ENCODE results near the gene TBCE.
"Not testable (repeated sequence)": the region's sequence is repeated elsewhere in the genome, so short reads cannot be mapped to it uniquely, and the experiment has no call there.

Gene TBCE

DNA sequence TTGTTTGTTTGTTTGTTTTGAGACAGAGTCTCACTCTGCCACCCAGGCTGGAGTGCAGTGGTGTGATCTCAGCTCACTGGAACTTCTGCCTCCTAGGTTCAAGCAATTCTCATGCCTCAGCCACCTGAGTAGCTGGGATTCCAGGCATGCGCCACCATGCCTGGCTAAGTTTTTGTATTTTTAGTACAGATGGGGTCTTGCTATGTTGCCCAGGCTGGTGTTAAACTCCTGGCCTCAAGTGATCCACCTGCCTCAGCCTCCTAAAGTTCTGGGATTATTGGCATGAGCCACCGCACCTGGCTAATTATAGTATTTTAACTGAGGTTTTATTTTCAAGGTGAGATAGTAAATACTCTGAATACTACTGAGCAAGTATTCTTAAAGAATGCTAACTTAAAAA is 102.7 kb downstream of the TBCE start:
- not testable (repeated sequence) for H3K27me3 Mint-ChIP-seq (ENCODE audit: low read depth); H3K9me3 Mint-ChIP-seq

GRCh38 chr1:235470741-235471439 is 103.7 kb downstream of the TBCE start:
- Mint-ChIP-seq H3K9me3 (no peaks in the 10 kb centered on the region), H3K27ac (no peak overlapping the region), H3K4me1 (ENCODE audit: low read depth) (no peaks in the 10 kb centered on the region), H3K4me3 (no peak overlapping the region), H3K36me3 (ENCODE audit: low read depth) (peaks cover 3% of the 10 kb centered on the region), H3K27me3 (ENCODE audit: low read depth) (no peaks in the 10 kb centered on the region)

More for the DNA sequence above, 102.7 kb downstream of the TBCE start:
- H3K4me1 Mint-ChIP-seq (ENCODE audit: low read depth); H3K36me3 Mint-ChIP-seq (ENCODE audit: low read depth); H3K4me3 Mint-ChIP-seq; H3K27ac Mint-ChIP-seq: not testable (repeated sequence)

DNA sequence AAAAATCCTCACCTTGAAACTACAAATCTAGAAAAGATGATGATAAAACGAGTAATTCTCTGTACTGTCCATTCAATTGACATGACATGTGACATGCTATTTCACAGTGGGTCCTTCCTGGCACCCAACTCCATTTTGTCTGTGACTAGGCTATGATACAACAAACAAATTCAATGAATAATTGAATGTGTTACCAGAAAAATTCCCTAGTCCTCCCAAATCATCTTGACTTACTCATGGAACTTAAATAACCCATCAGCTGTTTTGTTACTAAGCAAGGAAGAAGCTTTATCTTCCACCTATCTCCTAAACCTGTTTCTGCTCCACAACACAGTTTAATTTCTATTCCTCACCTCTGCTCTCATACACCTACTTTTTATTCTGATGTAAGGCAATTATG is 106.6 kb downstream of the TBCE start:
- Mint-ChIP-seq H3K4me1 (ENCODE audit: low read depth) (no peaks in the 10 kb centered on the region), H3K4me3 (no peak overlapping the region), H3K36me3 (ENCODE audit: low read depth) (peaks cover 5% of the 10 kb centered on the region), H3K27ac (no peak overlapping the region), H3K27me3 (ENCODE audit: low read depth) (no peaks in the 10 kb centered on the region), H3K9me3 (no peaks in the 10 kb centered on the region)

DNA sequence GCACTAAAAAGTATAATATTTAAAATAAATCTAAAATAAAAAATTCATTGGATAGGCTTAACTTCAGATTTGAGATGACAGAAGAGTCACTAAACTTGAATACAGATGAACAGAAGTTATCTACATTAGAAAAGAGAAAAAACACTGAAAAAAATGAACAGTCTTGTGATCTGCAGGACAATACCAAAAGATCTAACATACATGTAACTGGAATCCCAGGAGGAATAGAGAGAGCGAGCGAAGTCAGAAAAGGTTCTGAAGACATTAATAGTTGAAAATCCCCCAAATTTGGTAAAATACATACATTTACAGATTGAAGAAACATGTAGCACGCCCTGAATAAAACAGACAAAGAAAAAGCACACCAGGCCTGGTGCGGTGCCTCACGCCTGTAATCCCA is 115.9 kb downstream of the TBCE start:
- Mint-ChIP-seq H3K27me3 (ENCODE audit: low read depth) (no peaks in the 10 kb centered on the region), H3K27ac (no peak overlapping the region), H3K9me3 (no peaks in the 10 kb centered on the region), H3K4me3 (no peak overlapping the region), H3K4me1 (ENCODE audit: low read depth) (no peaks in the 10 kb centered on the region), H3K36me3 (ENCODE audit: low read depth) (peaks cover 14% of the 10 kb centered on the region)

GRCh38 chr1:235485558-235485957 is 118.3 kb downstream of the TBCE start:
- Mint-ChIP-seq H3K9me3 (no peaks in the 10 kb centered on the region), H3K4me3 (no peak overlapping the region), H3K27me3 (ENCODE audit: low read depth) (no peaks in the 10 kb centered on the region), H3K36me3 (ENCODE audit: low read depth) (peaks cover 10% of the 10 kb centered on the region), H3K27ac (no peak overlapping the region), H3K4me1 (ENCODE audit: low read depth) (no peaks in the 10 kb centered on the region)

- Mint-ChIP-seq H3K4me1 (ENCODE audit: low read depth) (no peaks in the 10 kb centered on the region), H3K27ac (no peak overlapping the region), H3K4me3 (no peak overlapping the region), H3K36me3 (ENCODE audit: low read depth) (peaks cover 7% of the 10 kb centered on the region), H3K27me3 (ENCODE audit: low read depth) (no peaks in the 10 kb centered on the region), H3K9me3 (no peaks in the 10 kb centered on the region)
These were observed 119.1 kb downstream of the TBCE start for GRCh38 chr1:235486321-235486720.

DNA sequence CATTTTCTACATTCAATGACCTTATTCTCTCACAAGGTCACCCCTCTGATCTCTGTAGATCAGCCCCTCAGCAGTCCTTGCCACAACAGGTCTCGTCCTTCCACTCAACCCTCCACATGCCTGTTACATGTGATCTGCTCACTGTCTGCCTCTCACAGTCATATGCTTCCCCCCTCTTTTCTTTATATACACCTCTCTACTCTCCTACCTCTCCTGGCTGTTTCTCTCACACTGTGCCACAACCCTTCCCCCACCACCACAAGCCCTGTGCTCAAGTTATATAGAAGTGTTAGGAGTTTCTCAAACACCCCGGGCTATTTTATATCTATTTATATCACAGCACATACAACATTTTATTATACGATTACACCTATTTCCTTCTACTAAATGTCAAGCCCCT is 124.4 kb downstream of the TBCE start:
- Mint-ChIP-seq H3K4me3 (no peak overlapping the region), H3K9me3 (no peaks in the 10 kb centered on the region), H3K27me3 (ENCODE audit: low read depth) (no peaks in the 10 kb centered on the region), H3K27ac (no peak overlapping the region), H3K36me3 (ENCODE audit: low read depth) (peaks cover 18% of the 10 kb centered on the region), H3K4me1 (ENCODE audit: low read depth) (peaks cover 11% of the 10 kb centered on the region)

DNA sequence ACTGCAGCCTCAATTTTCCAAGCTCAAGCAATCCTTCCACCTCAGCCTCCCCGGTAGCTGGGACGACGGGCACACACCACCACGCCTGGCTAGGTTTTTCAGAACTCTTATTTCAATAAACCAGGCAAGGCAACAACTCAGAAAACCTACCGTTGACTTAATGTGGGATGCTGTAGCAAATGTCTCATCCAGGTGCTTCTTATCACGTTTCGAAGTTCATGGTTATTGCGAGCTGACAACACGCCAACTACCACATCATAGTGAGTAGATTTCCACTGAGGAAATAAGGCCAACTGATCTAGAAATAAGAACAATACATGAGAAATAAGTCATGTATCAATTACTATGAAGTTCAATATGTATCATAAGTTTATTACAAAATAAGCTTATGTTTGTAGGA is 127.3 kb downstream of the TBCE start:
- Mint-ChIP-seq H3K4me3 (no peak overlapping the region), H3K27ac (no peak overlapping the region)

GRCh38 chr1:235495030-235495429 is 127.8 kb downstream of the TBCE start:
- H3K4me1 Mint-ChIP-seq (ENCODE audit: low read depth) = peaks cover 11% of the 10 kb centered on the region
- H3K27ac Mint-ChIP-seq = no peak overlapping the region
- H3K9me3 Mint-ChIP-seq = no peaks in the 10 kb centered on the region
- H3K27me3 Mint-ChIP-seq (ENCODE audit: low read depth) = no peaks in the 10 kb centered on the region
- H3K4me3 Mint-ChIP-seq = no peak overlapping the region
- peaks cover 15% of the 10 kb centered on the region for H3K36me3 Mint-ChIP-seq (ENCODE audit: low read depth)

More for the DNA sequence above, 127.3 kb downstream of the TBCE start:
- H3K27me3 Mint-ChIP-seq (ENCODE audit: low read depth) = no peaks in the 10 kb centered on the region
- no peaks in the 10 kb centered on the region for H3K9me3 Mint-ChIP-seq
- H3K4me1 Mint-ChIP-seq (ENCODE audit: low read depth) = peaks cover 11% of the 10 kb centered on the region
- H3K36me3 Mint-ChIP-seq (ENCODE audit: low read depth) = peaks cover 15% of the 10 kb centered on the region

- Mint-ChIP-seq H3K27me3 (ENCODE audit: low read depth) (no peaks in the 10 kb centered on the region), H3K36me3 (ENCODE audit: low read depth) (peaks cover 15% of the 10 kb centered on the region), H3K27ac (no peak overlapping the region), H3K4me1 (ENCODE audit: low read depth) (peaks cover 11% of the 10 kb centered on the region), H3K9me3 (no peaks in the 10 kb centered on the region), H3K4me3 (no peak overlapping the region)
These were observed 128.3 kb downstream of the TBCE start for GRCh38 chr1:235495551-235495950.

DNA sequence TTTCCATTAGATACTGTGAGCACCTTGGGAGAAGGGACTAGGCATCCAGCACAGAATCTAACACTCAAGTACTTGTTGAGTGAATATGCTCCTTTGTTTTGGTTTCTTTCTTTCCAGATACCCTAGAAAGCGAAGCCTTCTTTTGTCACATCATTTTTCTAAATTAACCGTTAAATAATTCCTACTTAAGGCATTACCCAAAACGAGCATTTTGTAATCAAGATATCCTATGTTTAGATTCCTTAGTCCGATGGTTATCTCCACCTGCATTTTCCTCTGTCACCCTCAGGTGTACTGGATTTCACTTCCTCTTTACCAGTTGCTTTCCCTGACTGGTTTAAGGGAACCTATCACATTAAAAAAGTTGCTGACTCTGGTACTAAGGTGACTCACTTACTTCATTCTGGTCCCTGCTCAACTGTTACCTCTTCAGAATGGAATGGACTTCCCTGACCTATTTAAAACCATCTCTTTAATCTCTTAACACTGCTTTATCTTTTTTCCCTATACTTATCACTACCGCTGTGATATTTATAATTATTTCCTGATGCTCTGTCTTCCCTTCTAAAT is 133.8 kb downstream of the TBCE start:
- Mint-ChIP-seq H3K4me1 (ENCODE audit: low read depth) (peaks cover 13% of the 10 kb centered on the region), H3K27ac (no peak overlapping the region), H3K27me3 (ENCODE audit: low read depth) (no peaks in the 10 kb centered on the region), H3K9me3 (no peaks in the 10 kb centered on the region), H3K36me3 (ENCODE audit: low read depth) (peaks cover 2% of the 10 kb centered on the region), H3K4me3 (no peak overlapping the region)
